NCI-H446 (cell line): ENCODE results near the gene ZNF614.
"Not testable (repeated sequence)": the region's sequence is repeated elsewhere in the genome, so short reads cannot be mapped to it uniquely, and the experiment has no call there.

Source experiments
- DNase-seq, 2 experiments: peaks; one replicate each; lab custom pipeline; 2025; lab: John Stamatoyannopoulos, UW

The ZNF614 gene

GRCh38 chr19:51986309-51987291, 41.6 kb downstream of the ZNF614 start, which contains the start of gene ZNF350:
ZNF350 (minus strand) TSS chr19:51986840; CDS start chr19:51974360, 12,480 bp downstream.
- peak; percentile 86 to 93 for DNase-seq

- no peak for DNase-seq
Measured at GRCh38 chr19:51983361-51983760, 44.8 kb downstream of the ZNF614 start.

GRCh38 chr19:51980926-51981325, 47.3 kb downstream of the ZNF614 start:
- DNase-seq = not testable (repeated sequence)

- no peak for DNase-seq
Measured at GRCh38 chr19:51980116-51980736, 48.0 kb downstream of the ZNF614 start.

- no peak for DNase-seq
Measured at GRCh38 chr19:51978882-51979281, 49.3 kb downstream of the ZNF614 start.

GRCh38 chr19:51977346-51977745, 50.8 kb downstream of the ZNF614 start:
- DNase-seq = no peak

- no peak for DNase-seq
Measured at GRCh38 chr19:51976852-51977251, 51.3 kb downstream of the ZNF614 start.

GRCh38 chr19:51975787-51976186, 52.4 kb downstream of the ZNF614 start:
- not testable (repeated sequence) for DNase-seq

GRCh38 chr19:51971624-51972023, 56.6 kb downstream of the ZNF614 start:
- no peak for DNase-seq

- DNase-seq = no peak
Measured at GRCh38 chr19:51970718-51971117, 57.5 kb downstream of the ZNF614 start.

GRCh38 chr19:51965583-51965982, 62.6 kb downstream of the ZNF614 start:
- DNase-seq = no peak
